GF-D8 (cell line): ENCODE results near the gene UBXN10.

ENCODE experiments used
- DNase-seq: peaks from one replicate; lab custom pipeline; 2025; lab: John Stamatoyannopoulos, UW

UBXN10 gene

DNA sequence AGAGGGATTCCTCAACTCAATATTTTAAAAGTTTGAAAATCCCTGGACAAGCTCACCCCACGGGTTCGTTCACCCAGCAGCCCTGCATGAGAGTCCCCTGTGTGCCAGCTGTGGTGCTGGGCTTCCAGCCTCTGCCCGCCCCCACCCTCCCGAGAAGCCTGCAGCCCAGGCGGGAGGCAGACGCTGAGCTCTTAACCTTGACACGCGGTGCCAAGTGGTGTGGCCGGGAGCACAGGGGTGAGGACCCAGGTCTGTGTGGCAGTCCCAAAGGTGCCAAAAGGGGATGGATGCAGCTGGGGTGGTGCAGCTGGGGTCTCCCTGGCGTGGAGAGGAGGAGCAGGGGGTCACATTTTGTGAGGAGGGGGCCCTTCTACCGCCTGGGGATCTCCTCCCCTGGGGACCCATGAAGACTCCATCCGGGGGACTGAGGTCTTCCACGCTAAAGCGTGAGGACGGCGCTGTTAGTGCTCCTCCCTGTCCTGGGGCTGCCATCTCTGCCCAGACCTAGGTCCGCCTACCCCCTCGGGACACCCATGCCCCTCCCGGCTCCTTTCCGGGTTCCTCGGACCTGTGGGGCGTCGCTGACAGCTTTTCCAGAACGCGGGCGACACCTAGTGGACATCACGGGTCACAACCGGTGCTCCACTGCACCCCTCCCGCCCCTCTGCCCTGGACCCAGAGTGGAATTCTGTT lies 33.8 kb upstream of the UBXN10 start:
- no peak for DNase-seq

DNA sequence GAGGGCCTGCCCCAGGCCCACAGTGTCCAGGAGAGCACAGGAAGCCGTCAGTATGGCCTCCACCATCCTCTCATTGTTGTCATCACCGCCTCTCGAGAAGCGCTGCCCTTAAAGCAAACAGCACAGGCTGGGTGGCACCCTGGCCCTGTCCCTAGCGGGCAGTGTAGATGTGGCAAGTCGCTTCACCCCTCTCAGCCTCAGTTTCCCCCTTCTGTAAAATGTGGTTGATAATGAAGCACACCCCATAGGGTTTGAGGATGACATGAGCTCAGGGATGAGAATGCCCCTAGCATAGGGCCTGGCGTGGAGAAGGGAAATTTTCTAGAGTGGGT lies 33.3 kb upstream of the UBXN10 start:
- DNase-seq = no peak

DNA sequence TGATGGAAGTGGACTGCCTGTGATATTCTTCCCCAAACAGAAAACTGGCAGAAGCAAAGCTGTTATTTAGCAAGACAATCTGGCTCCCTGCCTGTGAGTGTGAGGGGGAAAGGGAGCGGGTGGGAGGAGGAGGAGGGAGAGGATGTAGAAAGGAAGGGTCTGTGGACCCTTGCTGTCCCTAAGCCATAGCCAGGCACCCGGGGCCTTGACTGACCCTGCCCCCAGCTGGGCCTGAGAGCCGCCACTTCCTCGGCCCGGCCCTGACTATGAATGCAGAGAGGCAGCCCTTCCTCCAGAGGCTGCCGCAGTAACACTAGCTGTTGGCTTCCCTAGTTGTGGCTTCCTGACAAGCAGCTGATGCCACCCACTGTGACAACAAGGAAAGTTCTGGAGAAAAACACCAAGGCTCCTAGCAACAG lies 32.9 kb upstream of the UBXN10 start:
- DNase-seq = no peak

DNA sequence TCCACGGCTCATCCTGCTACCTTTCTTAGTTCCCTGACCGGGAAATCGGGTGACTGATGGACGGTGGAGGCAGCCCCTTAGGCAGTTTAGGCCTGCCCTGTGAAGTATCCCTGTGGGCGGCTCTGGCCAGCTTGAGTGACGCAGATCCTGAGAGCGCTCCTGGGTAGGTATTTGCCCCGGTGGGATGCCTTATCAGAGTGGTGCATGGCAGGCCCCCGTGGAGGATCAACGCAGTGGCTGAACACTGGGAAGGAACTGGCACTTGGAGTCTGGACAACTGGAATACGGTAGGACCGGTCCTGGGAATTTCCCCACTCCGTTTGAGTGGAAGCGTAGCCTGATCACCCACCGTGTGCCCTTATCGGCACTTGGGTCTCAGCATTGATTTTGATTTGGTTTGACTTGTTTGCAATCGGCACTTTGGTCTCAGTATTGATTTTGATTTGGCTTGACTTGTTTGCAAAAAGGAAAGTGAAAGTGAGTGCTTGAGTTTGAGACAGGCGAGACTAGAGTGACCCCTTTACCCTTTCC lies 31.5 kb upstream of the UBXN10 start:
- DNase-seq = no peak

DNA sequence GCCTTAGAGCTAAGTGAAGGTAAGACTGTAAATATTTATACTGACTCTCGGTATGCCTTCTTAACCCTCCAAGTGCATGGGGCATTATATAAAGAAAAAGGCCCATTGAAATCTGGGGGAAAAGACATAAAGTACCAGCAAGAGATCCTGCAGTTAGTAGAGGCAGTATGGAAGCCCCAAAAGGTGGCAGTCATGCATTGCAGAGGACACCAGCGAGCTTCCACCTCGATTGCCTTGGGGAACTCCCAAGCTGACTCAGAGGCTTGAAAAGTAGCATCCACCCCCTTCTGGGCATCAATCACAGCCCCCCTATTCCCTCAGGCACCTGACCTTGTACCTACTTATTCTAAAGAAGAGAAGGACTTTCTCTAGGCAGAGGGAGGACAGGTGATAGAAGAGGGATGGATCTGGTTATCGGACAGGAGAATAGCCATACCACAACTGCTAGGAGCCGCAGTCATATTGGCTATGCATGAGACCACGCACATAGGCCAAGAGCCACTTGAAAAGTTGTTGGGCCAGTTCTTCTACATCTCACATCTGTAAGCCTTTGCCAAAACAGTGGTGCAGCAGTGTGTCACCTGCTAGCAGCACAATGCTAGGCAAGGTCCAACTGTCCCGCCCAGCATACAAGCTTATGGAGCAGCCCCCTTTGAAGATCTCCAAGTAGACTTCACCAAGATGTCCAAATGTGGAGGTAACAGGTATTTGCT lies 27.4 kb upstream of the UBXN10 start:
- DNase-seq = no peak

DNA sequence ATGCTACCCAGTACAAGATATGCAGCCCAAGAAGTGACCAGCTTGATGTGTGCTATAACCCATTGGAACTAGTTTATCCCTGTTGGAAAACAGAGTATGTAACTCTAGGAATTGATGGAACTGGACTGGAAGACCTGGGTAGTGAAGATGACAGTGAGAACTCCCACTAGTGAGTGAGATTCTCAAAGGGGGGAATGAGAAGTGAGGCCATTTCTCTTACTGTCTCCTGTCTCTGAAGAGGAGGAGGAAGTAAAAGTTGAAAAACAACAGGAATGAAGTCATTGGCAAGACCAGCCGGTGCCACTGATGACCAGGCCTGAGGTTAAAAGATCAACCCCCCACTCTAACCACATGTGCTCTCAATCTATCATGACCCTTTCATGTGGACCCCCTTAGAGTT lies 25.9 kb upstream of the UBXN10 start:
- no peak for DNase-seq

DNA sequence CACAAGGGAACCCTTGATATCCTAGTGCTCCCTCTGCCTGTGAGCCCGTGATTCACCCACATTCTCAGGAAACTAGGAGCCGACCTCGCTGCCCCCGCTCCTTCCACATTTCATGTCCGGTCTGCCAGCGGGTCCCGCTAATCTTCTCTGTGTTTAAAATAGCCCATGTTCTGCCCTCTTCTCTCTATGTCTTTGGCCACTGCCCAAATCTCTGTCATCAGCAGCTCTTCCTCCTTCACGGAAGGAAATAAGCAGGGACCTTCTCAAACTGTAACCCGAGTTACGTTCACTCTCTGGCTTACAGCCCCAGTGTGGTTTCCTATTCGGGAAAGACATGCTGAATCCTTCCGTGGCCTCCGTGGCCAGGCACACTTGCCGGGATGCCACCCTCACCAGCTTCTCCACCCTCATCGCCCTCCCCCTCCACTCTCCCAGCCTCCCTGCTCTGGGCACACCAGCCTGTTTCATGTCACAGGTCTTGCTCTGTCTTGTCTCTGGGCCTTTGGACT lies 21.1 kb upstream of the UBXN10 start:
- no peak for DNase-seq

DNA sequence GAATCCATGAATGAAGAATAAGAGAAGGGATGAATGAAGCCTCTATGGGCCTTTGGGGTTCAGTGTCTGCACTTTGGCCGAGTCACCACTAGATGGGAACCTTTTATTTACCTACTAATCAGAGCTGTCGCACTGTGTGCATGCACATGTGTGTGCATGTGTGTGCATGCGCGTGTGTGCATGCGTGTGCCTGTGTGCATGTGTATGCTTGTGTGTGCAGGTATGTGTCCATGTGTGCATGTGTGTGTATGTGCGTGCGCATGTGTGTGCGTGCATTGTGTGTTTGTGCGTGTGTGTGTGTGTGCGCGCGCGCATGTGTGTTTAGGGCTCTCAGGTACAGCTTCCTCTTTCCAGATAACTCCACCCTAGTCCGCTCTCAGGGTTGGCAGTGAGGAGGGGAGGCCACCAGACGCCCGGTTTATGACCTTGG lies 20.4 kb upstream of the UBXN10 start:
- no peak for DNase-seq

DNA sequence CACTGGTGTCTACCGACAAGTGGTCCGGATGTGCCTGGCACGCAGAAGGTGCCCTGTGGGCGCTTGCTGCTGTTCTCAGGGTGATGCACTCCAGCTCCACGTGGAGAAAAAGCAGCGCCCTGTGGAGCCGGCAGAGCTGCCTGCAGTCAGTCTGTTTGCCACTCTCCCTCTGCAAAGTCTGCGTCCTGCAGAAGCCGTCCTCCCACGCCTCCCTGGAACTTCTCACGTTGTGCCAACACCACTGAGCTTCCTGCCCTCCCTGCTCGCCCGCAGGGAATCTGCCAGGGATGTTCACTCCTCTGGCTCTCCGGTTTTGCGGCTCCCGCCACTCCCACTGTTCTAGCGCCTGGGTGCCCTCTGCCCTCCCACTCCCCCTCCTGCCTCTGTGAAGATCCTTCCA lies 19.8 kb upstream of the UBXN10 start:
- DNase-seq = no peak

DNA sequence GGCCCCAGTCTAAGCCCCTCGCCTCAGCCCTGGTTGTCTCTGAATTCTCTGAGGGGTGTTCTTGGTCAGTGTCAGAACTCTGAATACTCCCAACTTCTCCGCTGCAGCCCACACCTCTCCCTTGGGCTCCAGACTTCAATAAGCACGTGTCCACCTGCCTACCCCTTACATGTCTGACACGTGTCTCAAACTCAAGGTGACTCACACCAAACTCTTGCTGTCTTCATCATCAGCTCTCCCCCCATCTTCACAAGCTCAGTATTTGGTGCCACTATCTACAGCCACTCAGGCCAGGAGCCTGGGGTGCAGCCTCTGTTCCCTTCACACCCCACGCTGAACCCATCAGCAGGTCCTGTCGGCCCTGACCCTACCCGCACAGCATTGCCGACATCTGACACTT lies 18.8 kb upstream of the UBXN10 start:
- DNase-seq = no peak

DNA sequence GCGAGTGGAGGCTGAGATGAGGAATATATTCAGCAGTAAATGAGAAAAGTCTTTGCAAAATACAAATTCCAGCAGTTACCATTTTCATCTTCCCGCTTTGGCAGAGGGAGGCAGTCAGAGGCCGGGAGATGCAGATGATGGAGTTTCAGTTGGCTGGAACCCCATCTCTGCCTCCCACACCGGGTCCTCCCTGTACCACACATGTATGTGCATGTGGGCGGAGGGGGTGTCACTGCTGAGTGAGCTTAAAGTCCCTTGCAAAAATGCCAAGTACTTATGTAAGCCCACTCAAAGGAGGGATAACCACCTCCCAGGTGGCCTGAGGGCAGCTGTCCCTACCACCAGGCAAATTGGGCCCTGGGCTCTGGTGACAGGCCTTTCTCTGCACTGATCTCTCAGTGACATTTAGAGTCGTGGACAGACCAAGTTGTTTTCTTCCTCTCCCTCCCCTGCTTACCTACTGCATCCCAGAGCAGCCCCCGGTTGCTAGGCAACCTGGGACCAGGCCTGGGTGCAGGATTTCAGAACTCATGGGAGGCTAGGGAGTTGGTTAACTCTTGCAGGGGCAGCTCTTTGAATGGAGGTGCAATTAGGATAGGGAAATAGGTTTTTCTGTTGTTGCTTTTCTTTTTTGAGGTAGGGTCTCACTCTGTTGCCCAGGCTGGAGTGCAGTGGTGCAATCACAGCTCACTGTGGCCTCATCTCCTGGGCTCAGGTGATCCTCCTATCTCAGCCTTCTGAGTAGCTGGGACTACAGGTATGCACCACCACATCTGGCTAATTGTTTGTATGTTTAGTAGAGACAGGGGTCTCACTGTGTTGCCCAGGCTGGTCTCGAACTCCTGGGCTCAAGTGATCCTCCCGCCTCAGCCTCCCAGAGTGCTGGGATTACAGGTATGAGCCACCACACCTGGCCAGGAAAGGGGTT lies 17.1 kb upstream of the UBXN10 start:
- no peak for DNase-seq

DNA sequence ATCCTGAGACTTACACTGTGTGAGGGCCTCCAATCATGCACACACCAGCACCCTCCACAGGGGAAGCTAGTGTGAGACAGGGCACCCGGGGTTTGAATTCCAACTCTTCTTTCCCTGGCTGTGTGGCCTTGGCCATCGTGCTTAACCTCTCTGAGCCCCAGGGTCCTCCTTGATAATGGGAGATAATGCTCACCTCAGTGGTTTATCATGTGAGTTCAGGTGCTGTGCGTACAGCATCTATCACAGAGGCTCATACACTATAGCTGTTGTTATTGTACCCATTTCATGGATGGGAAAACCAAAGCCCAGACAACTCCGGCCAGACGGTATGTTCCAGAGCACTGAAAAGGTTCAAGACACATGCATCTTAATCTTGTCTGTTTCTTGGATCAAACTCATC lies 16.0 kb upstream of the UBXN10 start:
- DNase-seq = no peak

DNA sequence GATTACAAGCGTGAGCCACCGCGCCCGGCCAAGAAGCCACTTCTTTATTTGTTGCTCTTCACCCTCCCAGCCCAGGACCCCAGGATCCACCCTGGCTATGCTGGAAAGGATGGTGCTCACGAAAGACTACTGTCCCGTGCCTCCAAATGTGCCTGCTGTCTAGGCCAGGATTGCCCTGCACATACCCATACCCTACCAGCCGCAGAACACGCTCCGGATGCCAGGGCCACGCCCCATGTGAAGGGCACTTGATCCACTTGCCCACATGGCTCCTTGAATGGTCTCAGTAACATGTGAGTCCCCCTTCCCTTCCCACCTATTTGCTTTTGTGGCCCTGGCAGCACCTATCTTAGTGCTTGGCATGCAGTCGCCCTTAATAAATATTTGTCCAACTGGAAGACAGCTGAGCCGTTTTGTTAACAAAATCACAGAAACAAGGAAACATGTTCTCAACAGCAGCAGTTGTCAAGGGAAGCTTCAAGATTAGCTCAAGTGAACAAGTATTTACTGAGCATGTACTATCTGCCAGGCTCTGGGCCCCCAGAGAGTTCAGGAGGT lies 13.8 kb upstream of the UBXN10 start:
- no peak for DNase-seq

DNA sequence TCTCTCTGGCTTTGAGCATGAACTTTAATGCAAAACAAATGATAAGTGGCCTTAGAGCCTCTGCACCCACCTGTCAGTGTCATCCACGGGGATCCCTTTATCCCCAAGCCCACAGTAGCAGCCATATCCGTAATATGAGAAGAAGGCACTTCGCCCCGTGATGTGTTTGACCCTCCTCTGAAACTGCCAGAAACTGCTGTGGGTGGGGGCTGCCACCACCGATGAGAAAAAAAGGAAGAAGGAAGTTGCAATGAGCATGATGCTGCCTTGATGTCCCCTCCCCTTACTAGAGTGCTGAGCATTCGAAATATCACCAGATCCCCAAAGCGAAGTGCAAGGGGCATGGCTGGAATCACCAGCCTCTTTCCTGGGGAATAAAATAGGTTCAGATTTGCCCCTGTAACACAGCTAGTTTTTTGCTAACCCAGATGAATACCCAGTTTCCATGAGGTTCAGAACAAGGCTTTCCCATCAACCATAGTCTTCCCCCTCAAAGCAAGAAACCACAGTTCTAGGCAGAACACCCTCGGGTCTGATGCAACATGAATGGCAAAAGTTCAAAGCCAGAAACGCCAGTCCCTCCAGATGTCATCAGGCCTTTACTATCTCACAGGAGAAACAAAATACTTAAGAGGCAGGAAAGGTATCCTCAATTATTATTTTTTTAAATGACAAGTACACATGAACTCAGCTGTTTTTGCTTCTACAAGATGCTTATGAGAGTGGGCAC lies 10.8 kb upstream of the UBXN10 start:
- no peak for DNase-seq

DNA sequence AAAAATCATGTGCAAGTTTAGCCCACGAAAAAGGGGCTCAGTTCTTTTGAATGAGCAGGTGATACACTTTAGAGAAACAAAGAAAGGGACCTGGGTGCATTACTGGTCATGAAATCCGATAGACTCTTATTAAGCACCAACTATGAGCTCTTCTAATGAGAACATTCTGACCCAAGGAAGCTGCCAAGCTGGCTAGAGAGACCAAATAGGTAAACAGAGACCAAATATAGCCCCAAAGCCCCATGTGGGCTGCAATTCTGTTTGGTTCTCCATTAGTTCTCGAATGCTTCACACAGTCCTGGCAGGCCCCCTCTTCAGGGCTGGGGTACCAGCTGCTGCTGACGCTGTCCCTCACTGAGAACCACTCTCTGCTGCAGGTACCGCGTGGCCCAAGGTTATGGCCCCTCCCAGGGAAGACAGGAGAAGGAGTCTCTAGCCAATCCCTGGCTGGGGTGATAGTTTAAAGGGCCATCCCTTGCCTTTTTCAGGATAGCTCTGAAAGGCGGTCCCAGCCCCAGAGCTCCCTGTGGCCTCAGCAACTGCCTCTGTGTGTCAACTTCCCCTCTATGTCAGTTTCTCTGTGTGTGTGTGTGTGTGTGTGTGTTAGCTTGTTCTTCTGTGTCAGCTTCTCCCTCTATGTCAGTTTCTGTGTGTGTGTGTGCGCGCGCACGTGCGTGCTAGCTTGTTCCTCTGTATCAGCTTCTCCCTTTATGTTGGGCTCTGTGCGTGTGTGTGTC lies 7.1 kb upstream of the UBXN10 start:
- no peak for DNase-seq

DNA sequence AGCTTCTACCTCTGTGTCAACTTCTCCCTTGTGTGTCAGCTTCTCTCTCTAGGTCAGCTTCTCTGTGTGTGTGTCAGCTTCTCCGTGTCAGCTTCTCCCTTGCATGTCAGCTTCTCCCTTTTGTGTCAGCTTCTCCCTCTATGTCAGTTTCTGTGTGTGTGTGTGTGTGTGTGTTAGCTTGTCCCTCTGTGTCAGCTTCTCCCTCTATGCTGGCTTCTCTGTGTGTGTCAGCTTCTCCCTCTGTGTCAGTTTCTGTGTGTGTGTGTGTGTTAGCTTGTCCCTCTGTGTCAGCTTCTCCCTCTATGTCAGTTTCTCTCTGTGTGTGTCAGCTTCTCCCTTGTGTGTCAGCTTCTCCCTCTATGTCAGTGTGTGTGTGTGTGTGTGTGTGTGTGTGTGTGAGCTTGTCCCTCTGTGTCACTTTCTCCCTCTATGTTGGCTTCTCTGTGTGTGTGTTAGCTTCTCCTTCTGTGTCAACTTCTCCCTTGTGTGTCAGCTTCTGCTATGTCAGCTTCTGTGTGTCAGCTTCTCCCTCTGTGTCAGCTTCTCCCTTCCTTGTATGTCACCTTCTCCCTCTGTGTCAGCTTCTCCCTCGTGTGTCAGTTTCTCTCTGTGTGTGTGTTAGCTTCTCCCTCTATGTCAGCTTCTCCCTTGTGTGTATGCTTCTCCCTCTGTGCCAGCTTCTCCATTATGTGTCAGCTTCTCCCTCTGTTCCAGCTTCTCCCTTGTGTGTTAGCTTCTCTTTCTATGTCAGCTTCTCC lies 6.3 kb upstream of the UBXN10 start:
- no peak for DNase-seq

DNA sequence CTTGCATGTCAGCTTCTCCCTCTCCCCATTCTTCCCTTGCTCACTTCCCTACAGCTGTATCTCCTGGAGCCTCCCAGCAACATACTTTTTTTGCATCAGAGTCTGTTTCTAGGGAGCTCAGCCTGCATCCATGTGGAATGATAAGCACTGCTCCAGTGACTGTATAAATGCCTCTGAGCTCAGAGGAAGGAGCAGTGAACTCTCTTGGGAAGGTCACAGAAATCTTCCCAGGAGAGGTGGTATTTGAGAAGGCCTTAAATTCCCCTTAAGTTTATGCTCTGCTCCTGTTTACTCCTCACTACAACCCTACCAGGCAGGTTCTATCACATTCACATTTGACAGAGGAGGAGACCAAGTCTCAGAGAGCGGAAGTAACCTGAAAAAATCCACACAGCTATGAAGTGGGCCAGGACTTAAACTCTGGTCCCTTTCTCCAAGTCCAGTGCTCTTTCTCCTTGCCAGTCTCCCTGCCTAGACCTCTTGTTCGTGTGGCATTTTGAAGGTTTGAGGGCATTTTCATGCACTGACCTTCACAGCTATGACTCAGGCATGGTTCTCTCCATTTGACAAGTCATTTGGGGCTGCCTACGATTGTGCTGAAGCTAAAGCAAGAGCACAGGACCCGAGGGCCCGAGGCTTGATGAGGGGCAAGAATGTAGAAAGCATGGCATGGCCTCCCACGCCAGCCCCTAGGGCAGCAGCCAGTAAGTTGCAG lies 5.6 kb upstream of the UBXN10 start:
- no peak for DNase-seq

DNA sequence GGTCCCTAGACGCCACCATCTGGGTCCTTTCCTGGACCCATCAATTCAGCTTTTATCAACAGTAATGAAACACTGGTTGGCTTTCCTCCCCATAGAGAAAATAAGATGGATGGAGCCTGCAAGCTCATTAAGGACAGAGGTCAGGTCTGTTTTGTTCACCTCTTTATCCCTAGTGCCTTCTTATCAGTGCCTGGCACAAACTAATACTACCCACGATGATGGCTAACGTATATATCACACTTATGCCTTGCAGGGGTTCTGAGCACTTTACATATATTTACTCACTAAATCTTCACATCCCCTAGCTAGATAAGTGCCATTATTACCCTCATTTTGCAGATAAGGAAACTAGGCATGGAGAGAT lies 5.1 kb upstream of the UBXN10 start:
- no peak for DNase-seq

DNA sequence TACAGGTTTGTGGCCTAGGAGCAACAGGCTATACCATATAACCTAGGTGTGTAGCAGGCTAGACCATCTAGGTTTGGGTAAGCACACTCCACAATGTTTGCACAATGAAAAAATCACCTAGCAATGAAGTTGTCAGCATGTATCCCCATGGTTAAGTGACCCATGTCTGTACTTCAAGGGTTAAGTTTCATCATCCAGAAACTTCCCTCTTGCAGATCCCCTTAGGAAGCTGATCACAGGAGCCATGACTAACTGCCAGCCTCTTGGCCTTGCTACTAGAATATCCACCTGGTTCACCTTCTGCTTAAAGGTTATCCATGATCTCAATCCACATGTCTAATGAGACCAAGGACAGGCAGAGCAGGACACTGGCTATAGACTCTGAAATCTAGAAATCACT lies 3.5 kb upstream of the UBXN10 start:
- no peak for DNase-seq
